ENCODE measurements around the gene SSBP3.
"Not testable (repeated sequence)": the region's sequence is repeated elsewhere in the genome, so short reads cannot be mapped to it uniquely, and the experiment has no call there.

The SSBP3 gene

DNA sequence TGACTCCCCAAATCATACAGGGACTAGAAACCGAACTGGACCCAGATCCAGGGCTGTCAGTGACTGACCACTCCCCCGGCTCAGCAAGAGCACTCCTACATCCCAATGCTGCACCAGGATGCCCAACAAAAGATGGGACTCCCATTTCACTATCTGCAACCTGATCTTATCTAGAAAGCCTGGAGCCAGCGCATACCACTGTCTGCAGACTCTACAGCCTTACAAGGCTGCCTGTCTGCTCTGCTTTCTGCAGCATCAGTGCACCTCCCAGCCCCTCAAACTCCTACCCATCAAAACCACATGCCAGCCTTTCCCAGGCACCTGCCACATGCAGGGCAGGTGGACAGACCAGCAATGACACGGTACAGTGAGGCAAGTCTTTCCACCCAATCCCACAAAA, 52.2 kb downstream of the SSBP3 start:
- TF ChIP-seq, protein P1, sequence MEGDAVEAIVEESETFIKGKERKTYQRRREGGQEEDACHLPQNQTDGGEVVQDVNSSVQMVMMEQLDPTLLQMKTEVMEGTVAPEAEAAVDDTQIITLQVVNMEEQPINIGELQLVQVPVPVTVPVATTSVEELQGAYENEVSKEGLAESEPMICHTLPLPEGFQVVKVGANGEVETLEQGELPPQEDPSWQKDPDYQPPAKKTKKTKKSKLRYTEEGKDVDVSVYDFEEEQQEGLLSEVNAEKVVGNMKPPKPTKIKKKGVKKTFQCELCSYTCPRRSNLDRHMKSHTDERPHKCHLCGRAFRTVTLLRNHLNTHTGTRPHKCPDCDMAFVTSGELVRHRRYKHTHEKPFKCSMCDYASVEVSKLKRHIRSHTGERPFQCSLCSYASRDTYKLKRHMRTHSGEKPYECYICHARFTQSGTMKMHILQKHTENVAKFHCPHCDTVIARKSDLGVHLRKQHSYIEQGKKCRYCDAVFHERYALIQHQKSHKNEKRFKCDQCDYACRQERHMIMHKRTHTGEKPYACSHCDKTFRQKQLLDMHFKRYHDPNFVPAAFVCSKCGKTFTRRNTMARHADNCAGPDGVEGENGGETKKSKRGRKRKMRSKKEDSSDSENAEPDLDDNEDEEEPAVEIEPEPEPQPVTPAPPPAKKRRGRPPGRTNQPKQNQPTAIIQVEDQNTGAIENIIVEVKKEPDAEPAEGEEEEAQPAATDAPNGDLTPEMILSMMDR (conservative IDR thresholded peaks at IDR 0.05; ENCODE audit: low read depth, low read length) = no peak
- peak; percentile 9 for DNase-seq (ENCODE audit: low read depth)

DNA sequence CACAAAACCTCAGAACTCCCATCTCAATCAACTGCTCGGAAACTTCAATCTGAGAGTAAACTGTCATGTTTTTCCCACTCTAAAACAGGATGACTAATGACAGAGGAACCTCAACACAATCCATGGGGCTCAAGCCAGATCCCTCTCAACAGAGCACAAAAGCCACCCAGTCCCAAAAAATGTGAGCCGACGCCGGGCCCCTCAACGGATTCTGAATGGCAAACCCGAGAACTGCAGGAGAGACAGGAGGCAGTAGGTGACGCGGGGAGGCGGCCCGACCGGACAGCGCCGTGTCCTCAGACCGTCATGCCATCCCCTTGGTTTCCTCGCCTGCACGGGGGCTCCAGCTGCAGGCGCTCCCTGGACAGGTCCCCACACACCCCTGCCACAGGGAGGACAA, 53.4 kb downstream of the SSBP3 start:
- H3K4me3 ChIP-seq (ENCODE audit: low read depth, low read length) = no peak overlapping the region
- no peak for DNase-seq (ENCODE audit: low read depth)
- TF ChIP-seq, protein P1 (conservative IDR thresholded peaks at IDR 0.05; ENCODE audit: low read depth, low read length) = no peak

More for the DNA sequence above, 52.2 kb downstream of the SSBP3 start:
- no peak overlapping the region for H3K4me3 ChIP-seq (ENCODE audit: low read depth, low read length)

DNA sequence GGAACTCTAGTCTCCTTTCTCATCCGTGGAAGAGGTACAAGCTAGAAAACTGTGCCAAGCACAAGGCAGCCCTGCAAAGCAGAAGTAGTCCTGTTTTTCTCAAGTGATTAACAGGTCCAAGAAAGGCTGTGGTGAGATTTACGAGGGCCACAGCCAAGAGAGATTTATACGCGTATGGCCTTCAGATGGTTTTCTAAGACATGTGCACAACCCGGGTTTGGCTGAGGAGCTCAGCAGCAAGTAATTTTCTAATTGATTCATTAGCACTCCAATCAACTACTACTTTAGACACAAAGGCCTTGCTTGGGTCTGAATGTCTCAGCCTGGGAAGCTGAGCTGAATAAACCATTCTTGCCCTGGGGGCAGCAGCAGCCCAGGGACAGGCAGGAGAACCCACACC, 55.8 kb downstream of the SSBP3 start:
- H3K4me3 ChIP-seq (ENCODE audit: low read depth, low read length) = no peak overlapping the region
- TF ChIP-seq, protein P1 (conservative IDR thresholded peaks at IDR 0.05; ENCODE audit: low read depth, low read length) = no peak
- DNase-seq (ENCODE audit: low read depth) = no peak

DNA sequence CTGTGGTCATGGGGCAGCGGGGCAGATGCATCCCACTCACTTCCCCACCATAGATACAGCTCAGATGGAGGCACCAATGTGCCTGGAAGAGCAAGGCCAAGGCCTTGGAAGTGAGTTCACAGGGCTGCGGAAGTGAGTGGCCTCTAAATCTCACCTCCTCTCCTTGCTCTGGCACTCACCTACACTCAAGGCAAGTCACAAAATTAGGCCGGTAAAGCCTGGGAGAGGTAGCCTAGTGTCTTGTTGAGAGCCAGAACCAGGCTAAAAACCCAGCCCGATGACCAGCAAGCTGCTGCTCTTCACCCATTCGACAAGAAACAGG, 57.5 kb downstream of the SSBP3 start:
- no peak for DNase-seq (ENCODE audit: low read depth)
- TF ChIP-seq, protein P1 (conservative IDR thresholded peaks at IDR 0.05; ENCODE audit: low read depth, low read length) = no peak
- no peak overlapping the region for H3K4me3 ChIP-seq (ENCODE audit: low read depth, low read length)

DNA sequence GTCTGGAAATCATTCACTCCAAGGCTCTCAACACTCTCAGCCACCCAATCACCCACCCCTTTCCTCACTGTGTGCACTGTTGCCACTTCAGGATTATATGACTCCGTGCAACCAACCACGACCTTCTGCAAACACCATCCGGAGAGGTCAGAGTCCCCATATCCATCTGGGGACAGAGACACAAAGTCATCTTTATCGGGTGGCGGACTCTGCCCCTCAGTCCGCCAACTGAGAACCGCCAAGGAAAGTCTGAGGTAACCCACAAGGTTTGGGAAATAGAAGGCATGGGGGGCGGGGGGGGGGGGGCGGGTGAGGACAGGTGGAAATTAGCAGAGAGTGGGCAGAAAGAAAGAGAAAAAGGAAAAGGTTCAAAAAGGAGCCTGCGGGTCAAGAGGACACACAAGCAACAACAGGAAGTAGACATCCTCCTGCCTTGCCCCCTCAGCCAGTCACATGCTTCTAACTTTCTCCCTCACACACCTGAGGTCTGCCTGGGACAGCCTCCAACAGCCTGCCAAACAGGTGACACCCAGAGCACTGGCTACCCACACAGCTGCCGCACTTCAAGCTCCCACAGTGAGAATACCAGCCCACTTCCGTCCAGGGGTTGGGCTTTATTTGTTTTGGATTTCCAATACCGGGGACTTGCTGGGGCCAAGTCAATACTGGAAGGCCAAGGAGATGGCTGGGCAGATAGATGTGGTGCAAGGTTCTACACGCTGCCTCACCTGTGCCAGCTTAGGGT, 58.1 kb downstream of the SSBP3 start:
- TF ChIP-seq, protein P1 (conservative IDR thresholded peaks at IDR 0.05; ENCODE audit: low read depth, low read length) = no peak
- DNase-seq (ENCODE audit: low read depth) = no peak
- no peak overlapping the region for H3K4me3 ChIP-seq (ENCODE audit: low read depth, low read length)

DNA sequence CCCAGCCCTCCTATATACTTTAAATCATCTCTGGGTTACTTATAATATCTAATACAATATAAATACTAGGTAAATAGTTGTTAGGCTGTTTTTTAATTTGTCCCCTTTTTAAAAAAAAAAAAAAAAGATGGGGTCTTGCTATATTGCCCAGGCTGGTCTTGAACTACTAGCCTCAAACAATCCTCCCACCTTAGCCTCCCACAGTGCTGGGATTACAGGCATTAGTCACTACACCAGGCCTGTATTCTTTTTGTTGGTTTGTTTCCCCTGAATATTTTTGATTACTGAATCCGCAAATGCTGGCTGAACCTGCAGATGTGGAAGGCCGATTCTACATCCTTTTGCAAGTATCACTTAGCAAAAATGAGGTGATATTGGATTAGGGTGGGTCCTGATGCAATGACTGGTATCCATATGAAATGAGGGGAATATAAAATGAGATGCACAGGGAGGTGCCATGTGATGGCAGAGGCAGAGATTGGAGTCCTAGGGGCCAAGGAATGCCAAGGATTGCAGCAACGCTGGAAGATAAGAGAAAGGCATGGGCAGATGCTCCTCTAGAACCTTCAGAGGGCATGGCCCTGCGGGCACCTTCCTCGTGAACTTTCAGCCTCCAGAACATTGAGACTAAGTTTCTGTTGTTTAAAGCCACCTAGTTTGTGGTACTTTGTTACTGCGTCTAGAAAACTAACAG, 58.8 kb downstream of the SSBP3 start:
- no peak for DNase-seq (ENCODE audit: low read depth)
- H3K4me3 ChIP-seq (ENCODE audit: low read depth, low read length) = no peak overlapping the region

DNA sequence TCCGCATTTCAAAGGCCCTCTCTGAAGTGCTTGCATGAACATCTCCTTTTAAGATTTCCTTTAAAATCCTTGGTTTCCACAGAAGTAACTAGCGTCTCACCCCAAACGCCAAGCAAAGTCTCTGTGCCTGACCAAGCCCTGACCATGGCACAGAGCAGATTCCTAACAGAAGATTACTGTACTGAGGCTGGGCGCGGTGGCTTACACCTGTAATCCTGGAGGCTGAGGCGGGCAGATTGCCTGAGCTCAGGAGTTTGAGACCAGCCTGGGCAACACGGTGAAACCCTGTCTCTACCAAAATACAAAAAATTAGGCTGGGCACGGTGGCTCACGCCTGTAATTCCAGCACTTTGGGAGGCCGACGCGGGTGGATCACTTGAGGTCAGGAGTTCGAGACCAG, 60.6 kb downstream of the SSBP3 start:
- not testable (repeated sequence) for H3K4me3 ChIP-seq (ENCODE audit: low read depth, low read length); DNase-seq (ENCODE audit: low read depth)

More for the DNA sequence above, 58.8 kb downstream of the SSBP3 start:
- TF ChIP-seq, protein P1 (conservative IDR thresholded peaks at IDR 0.05; ENCODE audit: low read depth, low read length) = no peak
